Lung (tissue), 12 donors: ENCODE measurements around the gene WRAP73. TPM values are rescaled to one million over a fixed set of nuclear protein-coding genes. Genes with fewer than 3 reads are reported as not detected.
"Not testable (repeated sequence)": the region's sequence is repeated elsewhere in the genome, so short reads cannot be mapped to it uniquely, and the experiment has no call there.

Source experiments
- ATAC-seq: fragments of 200-7000 bp; cut with Tn5 transposase; one replicate; pipeline ENCODE4 v1.9.1; 2020; ENCODE audit warnings: moderate number of reproducible peaks; ENCODE audit not compliant: insufficient read depth, low FRiP score
- DNase-seq, 3 donors: peaks; one replicate each; pipeline ENCODE4 v3.0.0-alpha.2; 2013 to 2017
- H3K27ac ChIP-seq, 2 donors: one replicate each; pipeline ENCODE4 v1.5.1; 2013; ENCODE audit warnings: mild to moderate bottlenecking in 2 of 2, moderate library complexity in 2 of 2, control low read depth in 1 of 2, inconsistent platforms in 1 of 2, low read depth in 1 of 2, low read length in 1 of 2
- H3K27me3 ChIP-seq, 3 donors: one replicate each; pipeline ENCODE4 v1.5.1; 2013; ENCODE audit warnings: low read length in 2 of 3; ENCODE audit not compliant: control insufficient read depth in 3 of 3, insufficient read depth in 3 of 3
- H3K36me3 ChIP-seq, 4 donors: one replicate each; pipeline ENCODE4 v1.5.1; 2013; ENCODE audit warnings: low read length in 4 of 4, mild to moderate bottlenecking in 1 of 4, moderate library complexity in 1 of 4; ENCODE audit not compliant: control insufficient read depth in 4 of 4, insufficient read depth in 4 of 4
- H3K4me1 ChIP-seq, 5 donors: one replicate each; pipeline ENCODE4 v1.5.1; 2013; ENCODE audit warnings: low read length in 5 of 5, mild to moderate bottlenecking in 2 of 5, moderate library complexity in 1 of 5; ENCODE audit not compliant: control insufficient read depth in 5 of 5, insufficient read depth in 5 of 5
- H3K4me3 ChIP-seq: one replicate; pipeline ENCODE4 v1.5.1; 2013; ENCODE audit warnings: mild to moderate bottlenecking, control low read depth, moderate library complexity
- H3K9ac ChIP-seq, 2 donors: one replicate each; pipeline ENCODE4 v1.5.1; 2013; ENCODE audit warnings: low read length in 2 of 2, control low read depth in 1 of 2; ENCODE audit not compliant: insufficient read depth in 1 of 2
- H3K9me3 ChIP-seq, 4 donors: one replicate each; pipeline ENCODE4 v1.5.1; 2013; ENCODE audit warnings: low read length in 3 of 4, mild to moderate bottlenecking in 1 of 4, moderate library complexity in 1 of 4; ENCODE audit not compliant: control insufficient read depth in 4 of 4, insufficient read depth in 3 of 4
- CTCF ChIP-seq: IDR thresholded peaks from 2 replicates; pipeline ENCODE4 v1.5.1; 2012; ENCODE audit warnings: mild to moderate bottlenecking; ENCODE audit errors: control extremely low read depth, extremely low read depth
- WGBS, 2 donors: extraction: QIAGEN DNeasy Blood & Tissue Kit; methylation state at CpG; one replicate each; pipeline ENCODE4 v1.1.7; 2013; 5-methylcytosine and 5-hydroxymethylcytosine counted together
- polyA plus RNA-seq, 2 donors: library from polyadenylated mRNA; stranded (reverse); fragments of 200-250 nt; gene quantifications; one replicate each; pipeline ENCODE4 v1.2.1, GENCODE V29; 2013
- total RNA-seq, 2 donors: library from RNA; depleted of rRNA in 1 of 2; stranded (reverse); fragments of >200 nt in 1 of 2; gene quantifications; one replicate each; pipeline ENCODE4 v1.2.1, GENCODE V29; 2014 to 2021
- donor health status: control.
- donor health status: control.
- donor health status: Bipolar disorder and iron deficiency.
- donor health status: healthy.
- donor health status: DM: yes; HTN: yes; CAD: no.

WRAP73 gene
- total and polyA plus RNA-seq, 4 donors, result 17.3 to 25.3 (median 22.8) TPM

- Histone ChIP-seq H3K4me1 (peaks cover 0 to 41% (median 18%) of the 10 kb centered on the region in 5 donors), H3K36me3 (peaks cover 0 to 15% (median 0%) of the 10 kb centered on the region in 4 donors), H3K27me3 (no peaks in the 10 kb centered on the region), H3K9me3 (no peaks in the 10 kb centered on the region), H3K27ac (no peak overlapping the region), H3K9ac (no peak overlapping the region), H3K4me3 (no peak overlapping the region)
- ATAC-seq, result no peak
- TF ChIP-seq CTCF, result no peak
- 76 to 85% methylated on average over 24 of the region's 24 CpGs for WGBS, 2 donors
- peak; percentile 37 to 62 (median 54) for DNase-seq
Observed at GRCh38 chr1:3586986-3587759, 62.7 kb downstream of the WRAP73 start.

- no peak overlapping the region for H3K27ac ChIP-seq
- no peaks in the 10 kb centered on the region for H3K27me3 ChIP-seq
- no peak for TF ChIP-seq CTCF
- H3K9ac ChIP-seq, result no peak overlapping the region
- DNase-seq, result no peak
- H3K4me3 ChIP-seq, result no peak overlapping the region
- no peaks in the 10 kb centered on the region for H3K9me3 ChIP-seq
- WGBS, 2 donors, result 91 to 94% methylated on average over 19 of the region's 19 CpGs
- no peak for ATAC-seq
- H3K36me3 ChIP-seq, result peaks cover 0 to 15% (median 0%) of the 10 kb centered on the region in 4 donors
- H3K4me1 ChIP-seq, result peaks cover 0 to 48% (median 16%) of the 10 kb centered on the region in 5 donors
Observed at GRCh38 chr1:3585940-3586568, 63.8 kb downstream of the WRAP73 start.

GRCh38 chr1:3585353-3585868 is 64.5 kb downstream of the WRAP73 start:
- not testable (repeated sequence) for DNase-seq, H3K27me3 ChIP-seq, H3K27ac ChIP-seq, H3K9ac ChIP-seq, H3K4me3 ChIP-seq, H3K9me3 ChIP-seq, ATAC-seq
- WGBS, 2 donors, result 68 to 78% methylated on average over 6 of the region's 6 CpGs
- Histone ChIP-seq H3K36me3 (peaks cover 0 to 15% (median 0%) of the 10 kb centered on the region in 4 donors), H3K4me1 (peaks cover 0 to 42% (median 13%) of the 10 kb centered on the region in 5 donors)

- 88 to 94% methylated on average over 7 of the region's 7 CpGs for WGBS, 2 donors
- TF ChIP-seq CTCF, result no peak
- H3K36me3 ChIP-seq, result peaks cover 0 to 15% (median 0%) of the 10 kb centered on the region in 4 donors
- H3K4me3 ChIP-seq, result no peak overlapping the region
- peaks cover 0 to 37% (median 9%) of the 10 kb centered on the region in 5 donors for H3K4me1 ChIP-seq
- H3K9me3 ChIP-seq, result no peaks in the 10 kb centered on the region
- no peaks in the 10 kb centered on the region for H3K27me3 ChIP-seq
- ATAC-seq (no peak), DNase-seq (no peak)
- H3K9ac ChIP-seq, result no peak overlapping the region
- H3K27ac ChIP-seq, result no peak overlapping the region
Observed at GRCh38 chr1:3584915-3585314, 65.0 kb downstream of the WRAP73 start.

- H3K27me3 ChIP-seq, DNase-seq, H3K9ac ChIP-seq, H3K27ac ChIP-seq, H3K9me3 ChIP-seq, ATAC-seq, H3K4me3 ChIP-seq: not testable (repeated sequence)
- Histone ChIP-seq H3K36me3 (peaks cover 0 to 12% (median 0%) of the 10 kb centered on the region in 4 donors), H3K4me1 (peaks cover 0 to 33% (median 3%) of the 10 kb centered on the region in 5 donors)
- 79 to 84% methylated on average over 20 to 21 of the region's 21 CpGs for whole genome bisulfite sequencing, 2 donors
Observed at GRCh38 chr1:3583751-3584150, 66.2 kb downstream of the WRAP73 start.
